HG03280 (cell line): Measurements from ENCODE around the gene CATSPERB.
"Not testable (repeated sequence)": the region's sequence is repeated elsewhere in the genome, so short reads cannot be mapped to it uniquely, and the experiment has no call there.

Experiments used
- ATAC-seq: cut with Tn5 transposase; IDR thresholded peaks from one replicate; pipeline ENCODE4 v1.9.1; 2021; ENCODE audit warnings: mild to moderate bottlenecking, moderate library complexity; ENCODE audit not compliant: unreplicated experiment

Gene CATSPERB

GRCh38 chr14:91737619-91738018 is 5.7 kb upstream of the CATSPERB start:
- no peak for ATAC-seq

GRCh38 chr14:91732859-91733477 is 1.1 kb upstream of the CATSPERB start:
- ATAC-seq: no peak

DNA sequence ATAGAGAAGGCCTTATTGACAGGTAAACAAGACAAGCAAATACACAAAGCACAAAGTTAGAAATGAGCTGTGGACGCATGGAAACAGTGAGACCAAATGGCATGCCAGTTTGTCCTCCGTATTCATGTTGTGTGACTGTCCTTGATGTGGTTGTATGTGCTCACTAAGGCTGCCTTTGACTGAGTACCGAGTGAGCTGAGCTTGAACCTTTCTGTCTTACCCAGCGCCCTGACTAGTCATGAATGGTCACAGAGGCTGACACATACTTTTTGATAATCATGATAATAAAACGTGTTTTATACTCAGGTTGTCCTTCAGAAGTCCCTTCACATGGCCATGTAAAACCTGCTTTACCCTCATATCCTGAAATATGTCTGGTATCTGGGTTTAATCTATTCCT is 553 bp upstream of the CATSPERB start:
- ATAC-seq: no peak

DNA sequence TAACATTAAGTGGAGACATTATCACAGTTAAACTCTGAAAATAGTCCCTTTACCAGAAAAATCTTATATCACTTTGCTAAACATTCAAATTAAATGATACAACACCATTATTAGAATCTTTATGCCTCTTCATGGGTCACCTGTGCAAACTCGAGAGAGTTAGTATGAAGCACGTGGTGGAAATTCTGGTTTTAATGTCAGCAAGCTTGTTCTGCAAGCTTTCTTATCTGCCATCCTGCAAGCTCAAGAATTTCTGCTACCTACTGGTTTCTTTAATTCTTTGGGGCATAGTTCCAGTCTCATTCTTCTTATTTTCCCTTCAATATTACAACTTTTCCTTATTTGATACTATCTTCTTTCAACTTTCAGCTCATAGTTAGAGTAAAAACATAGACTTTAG is 868 bp downstream of the CATSPERB start:
- ATAC-seq: no peak

- ATAC-seq: no peak
Observed at GRCh38 chr14:91729756-91730155, 2.1 kb downstream of the CATSPERB start.

DNA sequence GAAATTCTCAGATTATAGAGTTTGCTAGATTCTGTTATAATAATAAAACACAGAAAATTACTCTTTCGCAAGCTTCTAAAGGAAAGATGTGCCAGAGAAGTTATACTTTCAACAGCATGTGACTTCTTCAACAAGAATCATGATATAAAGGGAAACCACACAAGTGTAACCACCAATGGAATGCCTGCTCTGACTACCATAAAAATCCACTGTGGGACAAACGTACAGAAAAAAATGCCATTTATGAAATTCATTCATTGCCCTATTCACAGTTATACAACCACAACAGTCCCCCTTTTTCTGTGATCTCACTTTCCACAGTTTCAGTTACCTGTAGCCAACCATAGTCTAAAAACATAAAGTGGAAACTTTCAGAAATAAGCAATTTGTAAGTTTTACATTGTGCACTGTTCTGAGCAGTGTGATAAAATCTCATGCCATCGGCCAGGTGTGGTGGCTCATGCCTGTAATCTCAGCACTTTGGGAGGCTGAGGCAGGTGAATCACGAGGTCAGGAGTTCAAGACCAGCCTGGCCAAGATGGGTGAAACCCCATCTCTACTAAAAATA is 3.2 kb downstream of the CATSPERB start:
- ATAC-seq: no peak

- ATAC-seq: no peak
Observed at GRCh38 chr14:91727121-91727520, 4.8 kb downstream of the CATSPERB start.

DNA sequence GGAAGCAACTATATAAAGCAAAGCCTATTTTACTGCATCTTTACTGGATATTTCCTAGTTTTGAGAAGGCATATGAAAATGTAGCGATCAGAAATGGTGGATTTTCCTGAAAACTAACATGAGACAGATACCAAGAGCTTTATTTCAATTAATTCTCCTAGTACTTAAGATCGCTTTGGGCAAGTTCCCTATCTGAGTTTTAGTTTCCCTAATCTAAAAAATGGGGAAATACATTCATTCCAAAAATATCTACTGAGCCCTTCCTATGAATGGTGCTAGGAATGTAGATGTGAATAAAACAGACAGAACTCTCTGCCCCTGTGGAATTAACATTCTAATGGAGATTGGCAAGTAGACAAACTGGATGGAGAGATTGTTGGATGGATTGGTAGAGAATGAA is 8.4 kb downstream of the CATSPERB start:
- ATAC-seq: no peak

- no peak for ATAC-seq
Observed at GRCh38 chr14:91722386-91722785, 9.5 kb downstream of the CATSPERB start.

DNA sequence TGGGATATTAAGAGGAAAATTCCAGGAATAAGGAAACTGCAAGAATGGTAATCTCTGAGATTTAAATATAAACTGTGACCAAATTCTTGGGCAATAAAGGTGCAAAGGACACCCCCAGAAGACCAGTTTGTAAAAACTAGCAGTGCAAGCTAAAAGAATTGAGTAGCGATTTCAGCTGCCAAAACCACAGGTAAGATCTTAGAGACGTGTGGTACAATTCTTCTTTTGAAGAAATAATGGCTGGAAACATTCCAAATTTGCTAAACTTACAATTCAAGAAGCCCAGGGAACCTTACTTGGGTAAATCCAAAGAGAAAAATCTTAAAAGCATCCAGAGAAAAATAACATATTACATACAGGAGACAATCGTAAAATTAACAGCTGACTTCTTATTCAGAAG is 12.0 kb downstream of the CATSPERB start:
- no peak for ATAC-seq

DNA sequence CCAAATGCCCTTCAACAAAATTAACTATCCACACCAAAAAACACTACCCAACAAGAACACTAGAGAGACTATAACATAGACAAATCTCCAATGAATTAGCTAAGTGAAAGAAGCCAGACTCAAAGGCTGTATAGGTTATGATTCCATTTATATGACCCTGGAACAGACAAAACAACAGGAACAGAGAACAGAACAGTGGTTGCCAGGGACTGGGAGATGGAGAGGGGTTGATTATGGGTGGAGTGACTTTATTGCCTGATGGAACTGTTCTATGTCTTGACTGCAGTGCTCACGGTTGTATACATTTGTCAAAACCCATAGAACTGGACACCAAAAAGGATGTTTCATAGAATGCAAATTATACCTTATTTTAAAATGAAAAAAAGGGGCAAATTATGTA is 14.9 kb downstream of the CATSPERB start:
- no peak for ATAC-seq

GRCh38 chr14:91714805-91715204 is 17.1 kb downstream of the CATSPERB start:
- ATAC-seq: no peak

DNA sequence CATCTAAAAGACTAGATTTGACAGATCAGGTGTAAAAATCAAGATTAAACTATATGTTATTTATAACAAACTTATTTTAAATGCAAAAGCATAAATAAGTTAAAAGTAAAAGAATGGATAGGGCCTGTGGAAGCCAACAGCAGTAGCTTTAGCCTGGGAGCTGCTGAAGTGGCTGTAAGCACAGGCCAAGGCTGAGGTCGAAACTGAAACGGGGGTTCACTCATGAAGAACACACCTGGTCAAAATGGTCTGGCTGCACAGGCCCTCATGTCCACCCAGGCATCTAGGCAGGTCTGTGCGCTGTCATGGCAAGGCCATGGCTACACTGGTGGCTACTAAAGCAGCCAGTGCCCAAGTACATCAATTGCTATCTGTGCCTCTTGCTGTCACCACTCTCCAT is 23.1 kb downstream of the CATSPERB start:
- peak; percentile 47 for ATAC-seq

DNA sequence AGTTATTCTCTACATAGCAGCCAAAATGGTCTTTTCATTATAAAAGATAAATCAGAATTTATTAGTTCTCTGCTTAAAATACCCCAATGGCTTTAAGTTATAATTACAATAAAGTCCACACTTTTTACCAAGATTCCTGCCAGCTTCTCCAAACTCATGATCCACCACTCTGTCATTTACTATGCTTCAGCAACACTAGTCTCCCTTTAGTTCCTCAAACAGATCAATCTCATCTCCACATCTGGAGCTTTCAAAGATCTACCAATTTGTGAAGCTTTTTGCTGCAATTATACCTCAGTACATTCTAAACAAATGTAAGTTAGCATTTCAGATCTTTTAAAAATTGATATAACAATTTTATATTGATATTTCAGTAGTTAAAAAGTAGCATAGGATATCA is 24.9 kb downstream of the CATSPERB start:
- ATAC-seq: no peak

- no peak for ATAC-seq
Observed at GRCh38 chr14:91694643-91695042, 37.2 kb downstream of the CATSPERB start.

DNA sequence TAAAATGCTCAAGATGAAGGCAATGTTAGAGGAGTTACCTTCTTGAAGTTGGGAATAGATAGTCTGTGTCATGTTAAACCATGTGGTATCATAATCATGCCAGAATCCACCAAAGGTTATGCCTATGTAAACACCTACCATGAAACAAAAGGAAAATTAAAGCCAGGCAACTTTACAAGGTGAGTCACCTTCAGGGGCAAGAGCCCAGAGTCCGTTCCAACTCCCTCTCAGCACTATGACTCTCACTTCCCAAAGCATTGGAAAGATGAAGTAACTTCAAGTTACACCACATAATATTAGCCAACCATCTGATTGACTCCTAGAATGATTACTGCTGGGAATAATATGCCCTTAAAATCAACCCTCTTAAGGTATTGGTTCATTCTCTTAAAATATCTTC is 38.5 kb downstream of the CATSPERB start:
- no peak for ATAC-seq

DNA sequence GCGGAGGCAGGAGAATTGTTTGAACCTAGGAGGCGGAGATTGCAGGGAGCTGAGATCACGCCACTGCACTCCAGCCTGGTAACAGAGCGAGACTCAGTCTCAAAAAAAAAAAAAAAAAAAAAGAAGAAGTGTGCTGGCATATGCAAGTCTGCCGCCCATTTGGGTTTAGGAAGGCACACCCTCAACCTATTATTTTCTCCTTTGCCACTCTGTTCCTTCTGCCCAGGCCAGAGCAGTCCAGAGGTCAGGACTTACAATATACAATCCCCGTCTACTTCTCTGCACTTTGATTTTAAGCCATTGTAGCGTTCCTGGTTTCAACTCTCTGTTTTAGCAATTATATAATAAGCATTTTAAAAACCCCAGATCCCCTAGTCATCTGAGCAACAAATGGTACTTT is 39.8 kb downstream of the CATSPERB start:
- no peak for ATAC-seq

DNA sequence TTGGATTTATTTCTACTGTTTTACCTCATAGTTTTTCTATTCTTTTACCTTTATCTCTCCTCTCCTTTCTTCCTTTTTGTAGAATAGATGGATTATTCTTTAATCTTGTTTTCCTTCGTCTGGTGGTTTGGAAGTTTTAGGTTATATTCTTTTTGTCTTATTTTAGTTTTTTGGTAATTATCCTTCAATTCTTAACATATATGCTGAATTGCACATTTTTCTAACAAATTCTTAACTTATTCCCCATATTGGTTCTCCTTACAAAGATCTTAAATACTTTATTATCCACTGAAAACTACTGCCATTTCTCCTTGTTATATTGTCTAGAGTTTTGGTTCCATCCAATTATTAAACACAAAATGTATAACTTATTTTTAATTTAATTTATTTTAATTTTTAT is 42.3 kb downstream of the CATSPERB start:
- ATAC-seq: no peak

DNA sequence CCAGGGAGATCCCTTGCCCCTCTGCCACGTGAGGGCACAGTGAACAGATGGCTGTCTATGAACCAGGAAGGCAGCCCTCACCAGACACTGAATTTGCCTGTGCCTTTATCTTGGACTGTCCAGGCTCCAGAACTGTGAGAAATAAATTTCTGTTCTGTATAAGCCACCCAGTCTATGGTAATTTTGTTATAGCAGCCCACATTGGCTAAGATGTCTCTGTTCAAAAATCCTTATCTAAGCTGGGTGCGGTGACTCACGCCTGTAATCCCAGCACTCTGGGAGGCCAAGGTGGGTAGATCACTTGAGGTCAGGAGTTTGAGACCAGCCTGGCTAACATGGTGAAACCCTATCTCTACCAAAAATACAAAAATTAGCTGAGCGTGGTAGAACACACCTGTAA is 44.5 kb downstream of the CATSPERB start:
- ATAC-seq: not testable (repeated sequence)

- ATAC-seq: no peak
Observed at GRCh38 chr14:91685600-91685999, 46.3 kb downstream of the CATSPERB start.

GRCh38 chr14:91681893-91682563 is 49.9 kb downstream of the CATSPERB start:
- ATAC-seq: no peak

GRCh38 chr14:91681118-91681517 is 50.8 kb downstream of the CATSPERB start:
- no peak for ATAC-seq

DNA sequence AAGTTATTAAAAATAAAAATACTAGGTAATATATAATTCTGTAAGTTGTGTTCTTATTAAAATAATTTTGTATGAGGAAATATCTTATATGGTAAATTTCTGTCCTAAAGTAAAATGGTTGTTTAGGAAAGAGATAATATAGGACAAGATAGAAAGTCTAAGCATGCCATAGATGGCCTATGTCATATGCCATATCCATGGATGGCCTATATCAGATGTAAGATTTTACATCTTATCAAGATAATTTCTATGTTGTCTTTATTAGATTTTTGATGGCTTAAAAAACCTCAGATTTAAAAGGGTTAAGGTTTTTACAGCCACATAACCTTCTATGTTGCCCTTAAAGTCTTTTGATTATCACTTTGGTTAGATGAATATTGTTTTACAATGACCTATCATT is 52.6 kb downstream of the CATSPERB start:
- ATAC-seq: no peak
